GM15510 (cell line): ENCODE measurements around the gene AFG3L2.

Experiments used
- POLR2A ChIP-seq: IDR thresholded peaks from 3 replicates; pipeline ENCODE4 v1.6.1; 2011; ENCODE audit warnings: borderline replicate concordance; ENCODE audit not compliant: insufficient read length; ENCODE audit errors: extremely low read depth

Gene AFG3L2

GRCh38 chr18:12287684-12288402 lies 89.2 kb downstream of the AFG3L2 start:
- TF ChIP-seq POLR2A: no peak

DNA sequence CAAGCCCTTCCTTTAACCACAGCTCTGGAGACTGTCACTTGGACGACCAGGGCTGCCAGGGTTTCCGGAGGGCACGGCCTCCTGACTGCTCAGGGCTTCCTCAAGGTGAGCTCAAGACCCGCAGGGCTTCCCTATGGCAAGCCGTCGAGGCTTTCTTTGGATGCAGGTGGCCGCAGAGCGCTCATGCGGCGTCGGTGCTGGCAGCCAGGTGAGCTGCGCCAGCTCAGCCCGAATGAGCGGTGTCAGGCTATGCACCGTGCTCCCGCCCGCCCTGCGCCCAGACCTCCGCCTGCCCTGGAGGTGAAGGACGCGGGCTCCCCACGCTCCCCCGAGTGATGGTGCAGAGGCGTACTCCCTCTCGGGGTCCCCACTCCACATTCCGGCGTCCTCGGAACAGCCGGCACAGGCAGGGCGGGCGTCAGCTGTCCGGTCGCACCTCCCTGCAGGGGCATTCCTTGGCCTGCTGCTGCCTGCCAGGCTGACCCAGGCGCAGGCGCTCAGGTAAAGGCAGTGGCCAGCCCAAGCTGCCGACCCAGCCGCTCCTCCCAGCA lies 89.8 kb downstream of the AFG3L2 start:
- TF ChIP-seq POLR2A: no peak

DNA sequence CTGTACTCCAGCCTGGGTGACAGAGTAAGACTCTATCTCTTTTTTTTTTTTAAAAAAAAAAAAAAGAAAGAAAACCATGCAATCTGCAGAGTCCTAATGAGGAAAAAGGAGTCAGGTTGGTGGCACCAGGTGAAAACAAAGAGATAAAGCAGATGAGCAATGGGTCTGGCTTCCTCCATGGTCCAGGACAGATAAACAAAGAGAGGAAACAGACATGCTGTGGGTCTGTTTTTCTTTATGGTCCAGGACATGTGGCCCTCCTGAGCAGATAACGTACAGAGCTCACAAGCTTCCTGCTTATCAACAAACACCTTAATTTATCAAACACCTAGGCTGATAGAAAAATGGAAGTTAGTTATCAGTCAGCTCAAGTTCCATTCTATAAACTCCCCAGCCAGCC lies 93.4 kb downstream of the AFG3L2 start:
- TF ChIP-seq POLR2A: no peak

DNA sequence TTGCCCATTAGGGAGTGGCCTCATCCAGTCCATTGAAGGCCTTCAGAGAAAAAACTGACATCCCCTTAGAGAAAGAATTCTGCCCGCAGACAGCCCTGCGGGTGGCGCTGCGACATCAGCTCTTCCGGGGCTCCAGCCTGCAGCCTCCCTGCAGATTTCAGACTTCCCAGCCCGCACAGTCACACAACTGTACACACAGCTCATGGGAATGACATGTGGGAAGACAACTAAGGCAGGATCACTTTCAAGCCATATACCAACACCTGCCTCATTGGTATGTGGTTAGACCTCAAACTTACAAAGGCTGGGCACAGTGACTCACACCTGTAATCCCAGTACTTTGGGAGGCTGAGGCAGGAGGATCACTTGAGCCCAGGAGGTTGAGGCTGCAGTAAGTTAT lies 93.8 kb downstream of the AFG3L2 start:
- TF ChIP-seq POLR2A: no peak

- TF ChIP-seq POLR2A: no peak
Observed at GRCh38 chr18:12282442-12283039, 94.5 kb downstream of the AFG3L2 start.

- no peak for TF ChIP-seq POLR2A
Observed at GRCh38 chr18:12281861-12282260, 95.2 kb downstream of the AFG3L2 start.

- no peak for TF ChIP-seq POLR2A
Observed at GRCh38 chr18:12279781-12280531, 97.1 kb downstream of the AFG3L2 start.
